Prostate gland (tissue), 2 donors: ENCODE measurements around the gene FNBP1. TPM values are rescaled to one million over a fixed set of nuclear protein-coding genes. Genes with fewer than 3 reads are reported as not detected.

Experiments used
- DNase-seq: peaks from one replicate; pipeline ENCODE4 v3.0.0-alpha.2; 2019; ENCODE audit warnings: low spot score
- H3K27ac ChIP-seq, 2 donors: fragments of 200-600 bp; sonication (generic); 2 replicates each; pipeline ENCODE4 v1.5.1; 2017 to 2019
- H3K27me3 ChIP-seq: fragments of 200-600 bp; sonication (generic); replicated peaks from 2 replicates; pipeline ENCODE4 v1.5.1; 2019; ENCODE audit not compliant: insufficient read depth
- H3K36me3 ChIP-seq, 2 donors: fragments of 200-600 bp; sonication (generic); 1 replicate in 1 of 2; 2 replicates in 1 of 2; pipeline versions ENCODE4 v1.5.1 to v1.8.1; 2017 to 2019
- H3K4me1 ChIP-seq: fragments of 200-600 bp; sonication (generic); replicated peaks from 2 replicates; pipeline ENCODE4 v1.5.1; 2019
- H3K4me3 ChIP-seq, 2 donors: fragments of 200-600 bp; sonication (generic); 2 replicates each; pipeline ENCODE4 v1.5.1; 2017 to 2019
- H3K9me3 ChIP-seq: fragments of 200-600 bp; sonication (generic); 2 replicates; pipeline ENCODE4 v1.5.1; 2017
- POLR2A ChIP-seq: fragments of 450-650 bp; IDR thresholded peaks from one replicate; pipeline ENCODE4 v1.6.1; 2016; ENCODE audit warnings: antibody characterized with exemption, mild to moderate bottlenecking
- POLR2AphosphoS5 ChIP-seq: sonication (generic); formaldehyde crosslinking; IDR thresholded peaks from one replicate; pipeline ENCODE4 v1.6.1; 2017; ENCODE audit warnings: antibody characterized with exemption
- WGBS: methylation state at CpG from one replicate; pipeline ENCODE4 v1.1.5; 2018; 5-methylcytosine and 5-hydroxymethylcytosine counted together
- intact Hi-C: fragments of 100-400 bp; cut with DNase I; formaldehyde crosslinking; loops from one replicate; pipeline ENCODE4 v1.14.2; 2022
- total RNA-seq, 2 donors: library from RNA; depleted of rRNA; stranded (reverse); fragments of >200 nt; gene quantifications; one replicate each; pipeline ENCODE4 v1.1.0, GENCODE V29; 2016
- TF ChIP-seq, protein P1 (sequence below), 4 experiments: fragments of 200-600 bp in 2 of 4; fragments of 450-650 bp in 2 of 4; sonication (generic) in 2 of 4; IDR thresholded peaks; 1 replicate in 3 of 4; 2 replicates in 1 of 4; pipeline ENCODE4 v1.5.1; 2016 to 2019; ENCODE audit warnings: antibody characterized with exemption in 4 of 4, mild to moderate bottlenecking in 2 of 4, moderate library complexity in 2 of 4

Gene FNBP1
- total RNA-seq, 2 donors from 2014 or later, result 34.6 to 93.7 TPM

DNA sequence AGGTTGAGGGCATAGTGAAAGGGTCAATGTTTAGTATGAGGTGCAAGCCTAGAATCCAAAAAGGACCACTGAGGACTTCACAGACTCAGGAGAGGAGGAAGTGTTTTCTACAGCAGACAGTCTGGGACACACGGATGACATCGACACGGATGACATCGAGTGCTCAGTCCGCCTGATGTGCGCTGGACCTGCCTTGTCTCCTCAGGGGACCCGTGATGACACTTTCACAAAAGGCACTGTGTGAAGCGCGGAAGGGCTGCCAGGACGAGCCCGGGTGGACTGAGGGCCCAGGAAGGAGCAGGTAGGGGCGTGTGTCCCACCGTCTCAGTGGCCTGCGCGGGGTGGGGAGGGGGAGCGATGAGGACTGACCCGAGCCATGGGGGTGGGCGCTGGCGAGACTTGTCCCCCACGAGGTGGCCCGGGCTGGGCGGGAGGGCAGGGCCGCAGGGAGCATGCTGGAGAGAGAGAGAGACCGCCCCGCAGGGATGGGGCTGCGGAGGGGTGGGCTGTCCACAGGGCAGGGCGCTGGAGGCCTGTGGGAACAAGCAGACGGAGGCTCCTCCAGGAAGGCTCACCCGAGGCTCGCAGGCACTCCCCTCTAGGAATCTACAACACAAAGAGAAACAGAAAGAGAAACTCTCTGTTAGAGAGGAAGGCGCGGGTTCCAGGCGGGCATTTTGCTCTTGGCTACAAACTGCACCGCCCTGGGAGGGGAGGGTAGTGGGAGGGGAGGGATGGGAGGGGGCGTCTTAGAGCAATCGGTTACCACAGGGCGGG, 152.9 kb downstream of the FNBP1 start:
- WGBS, result 63% methylated on average over 37 of the region's 37 CpGs
- TF ChIP-seq, protein P1, sequence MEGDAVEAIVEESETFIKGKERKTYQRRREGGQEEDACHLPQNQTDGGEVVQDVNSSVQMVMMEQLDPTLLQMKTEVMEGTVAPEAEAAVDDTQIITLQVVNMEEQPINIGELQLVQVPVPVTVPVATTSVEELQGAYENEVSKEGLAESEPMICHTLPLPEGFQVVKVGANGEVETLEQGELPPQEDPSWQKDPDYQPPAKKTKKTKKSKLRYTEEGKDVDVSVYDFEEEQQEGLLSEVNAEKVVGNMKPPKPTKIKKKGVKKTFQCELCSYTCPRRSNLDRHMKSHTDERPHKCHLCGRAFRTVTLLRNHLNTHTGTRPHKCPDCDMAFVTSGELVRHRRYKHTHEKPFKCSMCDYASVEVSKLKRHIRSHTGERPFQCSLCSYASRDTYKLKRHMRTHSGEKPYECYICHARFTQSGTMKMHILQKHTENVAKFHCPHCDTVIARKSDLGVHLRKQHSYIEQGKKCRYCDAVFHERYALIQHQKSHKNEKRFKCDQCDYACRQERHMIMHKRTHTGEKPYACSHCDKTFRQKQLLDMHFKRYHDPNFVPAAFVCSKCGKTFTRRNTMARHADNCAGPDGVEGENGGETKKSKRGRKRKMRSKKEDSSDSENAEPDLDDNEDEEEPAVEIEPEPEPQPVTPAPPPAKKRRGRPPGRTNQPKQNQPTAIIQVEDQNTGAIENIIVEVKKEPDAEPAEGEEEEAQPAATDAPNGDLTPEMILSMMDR (IDR thresholded peaks at IDR 0.05), result no peak
- TF ChIP-seq POLR2AphosphoS5, result no peak
- Histone ChIP-seq H3K4me3 (no peak overlapping the region), H3K4me1 (peaks cover 5% of the 10 kb centered on the region), H3K27ac (peak overlapping the region; percentile 22 to 41), H3K9me3 (no peaks in the 10 kb centered on the region), H3K27me3 (no peaks in the 10 kb centered on the region), H3K36me3 (peaks cover 0 to 3% of the 10 kb centered on the region in 2 donors)
- DNase-seq, result no peak
- intact Hi-C loops, result loop anchor here (5.0 kb wide), 2 partner anchors 42 to 347 kb away; no protein-coding TSS in a partner anchor

DNA sequence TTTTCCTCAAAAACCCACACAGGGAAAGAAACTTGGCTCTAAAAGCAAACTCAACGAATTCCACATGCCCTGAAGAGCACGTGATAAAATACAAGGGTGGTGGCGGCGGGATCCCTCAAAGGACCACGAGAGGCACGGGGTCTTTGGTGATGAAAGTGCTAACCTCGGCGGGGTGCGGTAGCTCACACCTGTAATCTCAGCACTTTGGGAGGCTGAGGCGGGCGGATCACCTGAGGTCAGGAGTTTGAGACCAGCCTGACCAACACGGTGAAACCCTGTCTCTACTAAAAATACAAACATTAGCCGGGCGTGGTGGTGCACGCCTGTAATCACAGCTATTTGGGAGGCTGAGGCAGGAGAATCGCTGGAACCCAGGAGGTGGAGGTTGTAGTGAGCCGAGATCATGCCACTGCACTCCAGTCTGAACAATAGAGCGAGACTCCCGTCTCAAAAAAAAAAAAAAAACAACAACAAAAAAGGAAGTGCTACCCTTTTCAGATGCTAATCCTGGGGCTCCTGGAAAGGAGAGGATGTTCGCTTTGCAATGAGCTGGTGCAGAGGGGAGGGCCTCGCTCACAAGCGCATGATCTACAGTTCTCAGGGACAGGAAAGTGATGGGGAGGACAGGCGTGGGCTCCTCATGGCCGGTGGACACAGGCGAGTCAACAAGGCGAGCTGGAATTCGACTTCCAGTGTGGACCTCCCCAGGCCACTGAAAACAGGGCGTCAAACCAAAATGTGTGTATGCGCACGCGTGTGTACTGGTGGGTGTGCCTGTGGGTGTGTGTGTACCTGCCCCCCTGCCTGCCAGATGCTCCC, 153.7 kb downstream of the FNBP1 start:
- Histone ChIP-seq H3K36me3 (peaks cover 0 to 3% of the 10 kb centered on the region in 2 donors), H3K27ac (no peak overlapping the region), H3K4me1 (peaks cover 12% of the 10 kb centered on the region), H3K27me3 (no peaks in the 10 kb centered on the region), H3K4me3 (no peak overlapping the region), H3K9me3 (no peaks in the 10 kb centered on the region)
- TF ChIP-seq POLR2A (no peak), POLR2AphosphoS5 (no peak)
- TF ChIP-seq, protein P1 (IDR thresholded peaks at IDR 0.05), result no peak
- intact Hi-C loops, result loop anchor here (5.0 kb wide), 2 partner anchors 43 to 348 kb away; no protein-coding TSS in a partner anchor
- DNase-seq, result no peak
- WGBS, result 93% methylated on average over 31 of the region's 31 CpGs

DNA sequence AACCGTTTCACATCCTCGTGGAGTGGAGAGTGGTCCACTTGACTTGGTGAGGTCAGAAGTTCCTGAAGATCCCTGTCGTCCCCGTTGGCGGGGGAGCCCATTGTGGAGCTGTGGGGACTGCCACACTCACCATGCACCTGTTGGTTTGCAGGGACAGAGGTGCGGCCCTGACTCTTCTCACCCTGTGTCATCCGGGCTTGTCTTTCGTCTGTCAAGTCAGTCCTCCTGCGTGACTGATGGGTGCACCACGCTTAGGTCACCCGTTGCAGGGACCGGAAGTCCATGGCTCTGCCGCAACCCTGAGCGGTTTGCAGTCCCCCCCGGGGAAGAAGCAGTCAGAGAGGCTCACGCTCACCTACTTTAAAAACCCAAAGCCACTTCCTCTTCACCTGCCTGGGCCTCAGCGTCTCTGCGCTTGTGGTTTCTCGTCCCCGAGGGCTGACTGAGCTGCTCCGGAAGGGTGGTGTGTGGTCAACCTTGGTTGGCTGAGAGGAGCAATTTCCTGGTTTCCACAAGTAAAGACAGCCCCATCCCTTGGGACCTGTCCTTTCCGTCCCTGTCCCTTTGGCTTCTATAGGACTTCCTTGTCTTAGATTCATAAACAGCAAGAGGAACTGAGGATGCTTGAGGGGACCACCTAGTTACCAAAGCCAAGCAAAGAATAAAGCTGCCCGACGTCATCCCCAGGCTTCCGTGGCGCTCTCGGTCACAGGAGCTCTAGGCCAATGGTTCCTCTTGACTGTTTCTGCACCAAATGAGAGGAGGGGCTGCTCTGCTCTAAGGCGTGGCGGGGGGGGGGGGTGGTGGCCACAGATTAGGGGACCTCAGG, 154.5 kb downstream of the FNBP1 start:
- intact Hi-C loops, result loop anchor here (5.0 kb wide), 2 partner anchors 44 to 349 kb away; no protein-coding TSS in a partner anchor
- TF ChIP-seq, protein P1 (IDR thresholded peaks at IDR 0.05), result no peak
- Histone ChIP-seq H3K36me3 (peaks cover 0 to 3% of the 10 kb centered on the region in 2 donors), H3K27ac (peak overlapping the region in 1 of 2 donors; percentile 8), H3K9me3 (no peaks in the 10 kb centered on the region), H3K27me3 (no peaks in the 10 kb centered on the region), H3K4me3 (no peak overlapping the region), H3K4me1 (peaks cover 19% of the 10 kb centered on the region)
- WGBS, result 75% methylated on average over 29 of the region's 29 CpGs
- no peak for DNase-seq

DNA sequence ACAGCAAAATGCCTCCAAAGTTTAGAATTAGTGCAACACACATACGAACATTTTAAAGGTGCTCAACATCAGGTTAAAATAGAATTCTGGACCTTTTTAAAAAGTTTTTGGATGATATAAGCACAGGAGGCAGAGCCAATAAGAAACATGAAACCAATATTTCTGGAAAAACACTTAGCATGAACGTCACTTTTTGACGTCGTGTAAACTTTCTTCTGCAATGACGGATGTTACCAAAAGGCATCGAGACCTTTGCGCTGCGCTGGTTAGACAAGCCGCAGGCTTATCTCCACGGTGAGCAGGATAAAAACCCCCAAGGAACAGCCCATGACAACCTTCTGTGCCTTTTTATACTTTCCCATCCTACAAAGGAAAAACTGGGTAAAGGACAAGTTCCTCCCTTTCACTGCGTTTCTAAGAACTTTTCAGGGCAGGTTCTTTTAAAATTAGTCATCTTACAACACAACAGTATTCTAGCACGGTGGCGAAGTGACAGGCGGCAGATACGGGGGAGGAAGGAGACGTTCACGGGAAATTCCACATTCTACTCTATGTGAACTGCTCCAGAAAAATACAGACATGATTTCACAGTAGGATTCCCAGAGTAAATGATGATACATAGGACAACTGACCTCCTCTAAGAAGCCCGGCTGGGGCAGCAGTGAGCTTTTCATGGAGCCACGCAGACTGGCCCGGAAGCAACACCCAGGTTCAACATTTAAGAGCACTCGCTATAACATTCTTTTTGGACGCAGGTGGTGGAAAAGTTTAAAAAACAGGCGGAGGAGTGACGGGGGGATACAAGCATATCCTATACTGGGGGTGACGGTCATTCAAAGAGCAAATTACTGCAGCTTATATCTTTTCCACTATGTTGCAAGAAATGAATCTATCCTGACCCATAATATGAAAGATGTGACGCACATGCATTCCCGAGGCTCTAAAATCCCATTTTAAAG, 155.4 kb downstream of the FNBP1 start:
- no peak for TF ChIP-seq POLR2A
- TF ChIP-seq POLR2AphosphoS5, result no peak
- TF ChIP-seq, protein P1 (IDR thresholded peaks at IDR 0.05), result no peak
- peaks cover 0 to 3% of the 10 kb centered on the region in 2 donors for H3K36me3 ChIP-seq
- H3K27ac ChIP-seq, result peak overlapping the region; percentile 9 to 65
- no peaks in the 10 kb centered on the region for H3K9me3 ChIP-seq
- intact Hi-C loops, result loop anchor here (5.0 kb wide), 2 partner anchors 45 to 350 kb away; no protein-coding TSS in a partner anchor
- H3K4me3 ChIP-seq, result no peak overlapping the region
- WGBS, result 61% methylated on average over 27 of the region's 27 CpGs
- DNase-seq, result no peak
- H3K4me1 ChIP-seq, result peaks cover 19% of the 10 kb centered on the region
- no peaks in the 10 kb centered on the region for H3K27me3 ChIP-seq
